ENCODE results near the gene ITGB6. TPM values are rescaled to one million over a fixed set of nuclear protein-coding genes. Genes with fewer than 3 reads are reported as not detected.
A peak's percentile ranks its signal among the peaks of the same experiment; 100 is the strongest.

ITGB6 gene
- total RNA-seq, 4 donors from 2014 or later: 1.8 to 7.5 (median 6.6) TPM

- no peak overlapping the region for H3K4me3 ChIP-seq (ENCODE audit: low read depth, poor library complexity, severe bottlenecking)
- intact Hi-C loops (cut with DNase I; ENCODE audit: low total_unique reads): no loop called here
- DNase-seq (ENCODE audit: low spot score in 2 of 2): no peak
- whole genome bisulfite sequencing, 2 donors: 86 to 95% methylated on average over 1 of the region's 1 CpG
- TF ChIP-seq CTCF (IDR thresholded peaks at IDR 0.05) (no peak), POLR2A (IDR thresholded peaks at IDR 0.05) (no peak)
Measured at GRCh38 chr2:160229591-160229990, 29.5 kb upstream of the ITGB6 start.

GRCh38 chr2:160228141-160228917 lies 28.3 kb upstream of the ITGB6 start:
- TF ChIP-seq CTCF (IDR thresholded peaks at IDR 0.05) (no peak), POLR2A (IDR thresholded peaks at IDR 0.05) (no peak)
- H3K4me3 ChIP-seq (ENCODE audit: low read depth, poor library complexity, severe bottlenecking): no peak overlapping the region
- DNase-seq (ENCODE audit: low spot score in 2 of 2): no peak
- intact Hi-C loops (cut with DNase I; ENCODE audit: low total_unique reads): no loop called here
- 47 to 49% methylated on average over 5 of the region's 5 CpGs for WGBS, 2 donors

GRCh38 chr2:160227293-160227915 lies 27.3 kb upstream of the ITGB6 start:
- no peak for DNase-seq (ENCODE audit: low spot score in 2 of 2)
- no peak for TF ChIP-seq POLR2A (IDR thresholded peaks at IDR 0.05)
- no peak for TF ChIP-seq CTCF (IDR thresholded peaks at IDR 0.05)
- no peak overlapping the region for H3K4me3 ChIP-seq (ENCODE audit: low read depth, poor library complexity, severe bottlenecking)
- intact Hi-C loops (cut with DNase I; ENCODE audit: low total_unique reads): no loop called here
- WGBS, 2 donors: 57 to 58% methylated on average over 5 of the region's 5 CpGs

- no peak for DNase-seq (ENCODE audit: low spot score in 2 of 2)
- WGBS, 2 donors: 61 to 67% methylated on average over 5 of the region's 5 CpGs
- intact Hi-C loops (cut with DNase I; ENCODE audit: low total_unique reads): loop anchor here (1.0 kb wide), 1 partner anchor 22 kb away; no protein-coding TSS in a partner anchor
- H3K4me3 ChIP-seq (ENCODE audit: low read depth, poor library complexity, severe bottlenecking): no peak overlapping the region
- no peak for TF ChIP-seq POLR2A (IDR thresholded peaks at IDR 0.05)
- TF ChIP-seq CTCF (IDR thresholded peaks at IDR 0.05): no peak
Measured at GRCh38 chr2:160226367-160226766, 26.3 kb upstream of the ITGB6 start.

GRCh38 chr2:160225722-160226121 lies 25.6 kb upstream of the ITGB6 start:
- no peak overlapping the region for H3K4me3 ChIP-seq (ENCODE audit: low read depth, poor library complexity, severe bottlenecking)
- TF ChIP-seq POLR2A (IDR thresholded peaks at IDR 0.05) (no peak), CTCF (IDR thresholded peaks at IDR 0.05) (no peak)
- DNase-seq (ENCODE audit: low spot score in 2 of 2): peak in 1 of 2 donors; percentile 61
- 45 to 48% methylated on average over 4 of the region's 4 CpGs for WGBS, 2 donors
- intact Hi-C loops (cut with DNase I; ENCODE audit: low total_unique reads): loop anchor here (1.0 kb wide), 1 partner anchor 23 kb away; no protein-coding TSS in a partner anchor
